ENCODE measurements around the gene G0S2.

GRCh38 chr1:209659909-209660308 lies 15.3 kb upstream of the G0S2 start:
- TF ChIP-seq CTCF (IDR thresholded peaks at IDR 0.05): no peak
- TF ChIP-seq POLR2A (IDR thresholded peaks at IDR 0.05): no peak
